Ishikawa (cell line): Measurements from ENCODE around the gene USP11.

ENCODE experiments used
- CEBPB ChIP-seq: IDR thresholded peaks from 2 replicates; pipeline ENCODE4 v1.6.1; 2012
- CREB1 ChIP-seq: IDR thresholded peaks from 2 replicates; pipeline ENCODE4 v1.6.1; 2012; ENCODE audit warnings: low read depth
- EGR1 ChIP-seq: IDR thresholded peaks from 2 replicates; pipeline ENCODE4 v1.6.1; 2012
- EP300 ChIP-seq: IDR thresholded peaks from 2 replicates; pipeline ENCODE4 v1.6.1; 2012; ENCODE audit warnings: borderline replicate concordance
- FOXM1 ChIP-seq: IDR thresholded peaks from 2 replicates; pipeline ENCODE4 v1.6.1; 2012; ENCODE audit warnings: low read depth, borderline replicate concordance
- NFIC ChIP-seq: IDR thresholded peaks from 2 replicates; pipeline ENCODE4 v1.6.1; 2012
- RAD21 ChIP-seq: IDR thresholded peaks from 2 replicates; pipeline ENCODE4 v1.6.1; 2012; ENCODE audit warnings: low read depth
- TAF1 ChIP-seq: IDR thresholded peaks from 2 replicates; pipeline ENCODE4 v1.6.1; 2012; ENCODE audit warnings: low read depth, mild to moderate bottlenecking
- TCF12 ChIP-seq: IDR thresholded peaks from 2 replicates; pipeline ENCODE4 v1.6.1; 2012; ENCODE audit warnings: low read depth
- TEAD4 ChIP-seq: IDR thresholded peaks from 2 replicates; pipeline ENCODE4 v1.6.1; 2012
- YY1 ChIP-seq: IDR thresholded peaks from 2 replicates; pipeline ENCODE4 v1.6.1; 2012; ENCODE audit warnings: low read depth
- ZBTB7A ChIP-seq: IDR thresholded peaks from 2 replicates; pipeline ENCODE4 v1.6.1; 2012; ENCODE audit warnings: low read depth
- TF ChIP-seq, protein P1 (sequence below): IDR thresholded peaks from 2 replicates; pipeline ENCODE4 v1.6.1; 2012
- TF ChIP-seq, protein P2 (sequence below): IDR thresholded peaks from 2 replicates; pipeline ENCODE4 v1.6.1; 2012; ENCODE audit warnings: low read depth, mild to moderate bottlenecking
- TF ChIP-seq, protein P3 (sequence below): IDR thresholded peaks from 2 replicates; pipeline ENCODE4 v1.6.1; 2012

USP11 gene

DNA sequence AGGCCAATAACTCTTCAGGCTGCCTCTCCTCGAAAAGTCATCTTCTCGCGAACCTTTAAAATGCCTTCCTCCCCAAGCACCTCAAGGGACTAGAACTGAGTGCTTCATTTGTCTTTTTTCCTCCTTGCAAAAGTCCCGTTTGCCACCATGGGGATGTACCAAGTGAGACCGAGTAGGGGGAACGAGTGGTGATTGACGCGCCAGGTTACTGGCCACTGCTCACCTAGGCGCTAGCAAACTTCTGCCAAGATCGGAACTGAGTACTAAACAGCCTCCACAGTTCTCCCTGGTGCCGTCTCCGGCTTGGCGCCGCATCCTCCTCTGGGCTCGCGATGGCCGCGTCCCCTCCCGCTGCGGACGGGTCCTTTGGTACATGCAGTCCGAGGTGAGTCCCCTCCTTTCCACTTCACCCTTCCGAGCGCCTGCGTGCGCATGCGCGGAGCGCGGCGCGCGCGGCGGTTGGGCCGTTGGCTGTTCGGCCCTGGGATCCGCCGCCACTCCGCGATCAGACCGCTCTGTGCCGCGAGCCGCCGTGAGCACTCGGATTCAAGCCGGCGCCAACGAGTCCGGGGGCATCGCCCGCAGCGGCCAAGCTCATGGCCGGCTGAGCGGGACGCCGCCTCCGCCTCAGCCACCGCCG is 14.4 kb upstream of the USP11 start, which contains the start of gene CDK16:
TSS of gene CDK16 (plus strand) at position 402 of the 640 bp plus-strand sequence. CDS start 4,877 bp downstream, outside the sequence.
- TF ChIP-seq TAF1: peak; percentile 63
- TF ChIP-seq YY1: no peak

DNA sequence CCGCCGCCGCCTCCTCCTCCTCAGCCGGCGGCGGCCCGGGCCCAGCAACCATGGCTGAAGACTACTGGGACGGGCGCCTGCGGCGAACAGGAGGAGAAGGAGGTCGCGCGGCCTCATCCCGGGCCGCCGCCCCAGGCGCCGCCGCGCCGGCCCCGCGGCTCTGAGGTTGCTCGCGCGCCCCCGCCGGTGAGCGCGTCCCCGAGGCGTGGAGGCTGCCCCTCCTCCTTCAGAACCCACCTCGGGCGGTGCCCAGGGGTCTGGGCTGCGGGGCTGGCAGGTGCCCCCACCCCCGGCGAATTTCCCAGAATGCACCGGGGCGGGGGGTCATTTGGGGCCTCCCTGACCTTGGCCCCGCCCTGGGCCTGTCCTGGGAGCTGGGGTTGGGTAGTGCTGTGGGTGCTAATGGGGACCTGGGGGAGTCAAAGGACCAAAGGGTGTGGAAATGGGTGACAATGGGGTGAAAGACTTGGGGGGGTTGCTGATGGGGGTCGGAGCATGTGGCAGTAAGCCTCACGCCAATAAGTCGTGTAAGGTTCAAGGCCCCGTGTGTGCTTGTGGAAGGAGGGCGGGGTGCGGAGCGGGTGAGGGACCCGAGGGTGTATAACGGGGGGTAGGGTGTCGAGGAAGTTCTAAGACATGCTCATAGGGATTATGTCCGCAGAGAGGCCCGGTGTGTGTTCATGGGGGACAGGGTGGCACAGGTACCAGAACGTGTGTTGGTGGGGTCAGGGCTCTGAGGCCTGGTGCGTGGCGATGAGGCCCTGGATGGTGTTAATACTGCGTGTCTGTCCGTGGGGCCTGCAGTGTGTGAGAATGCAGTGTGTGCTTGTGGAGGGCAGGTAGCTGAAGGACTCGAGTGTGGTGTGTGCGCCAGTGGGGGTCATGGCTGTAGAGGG is 13.6 kb upstream of the USP11 start:
- TF ChIP-seq, protein P1, sequence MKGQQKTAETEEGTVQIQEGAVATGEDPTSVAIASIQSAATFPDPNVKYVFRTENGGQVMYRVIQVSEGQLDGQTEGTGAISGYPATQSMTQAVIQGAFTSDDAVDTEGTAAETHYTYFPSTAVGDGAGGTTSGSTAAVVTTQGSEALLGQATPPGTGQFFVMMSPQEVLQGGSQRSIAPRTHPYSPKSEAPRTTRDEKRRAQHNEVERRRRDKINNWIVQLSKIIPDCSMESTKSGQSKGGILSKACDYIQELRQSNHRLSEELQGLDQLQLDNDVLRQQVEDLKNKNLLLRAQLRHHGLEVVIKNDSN: no peak

DNA sequence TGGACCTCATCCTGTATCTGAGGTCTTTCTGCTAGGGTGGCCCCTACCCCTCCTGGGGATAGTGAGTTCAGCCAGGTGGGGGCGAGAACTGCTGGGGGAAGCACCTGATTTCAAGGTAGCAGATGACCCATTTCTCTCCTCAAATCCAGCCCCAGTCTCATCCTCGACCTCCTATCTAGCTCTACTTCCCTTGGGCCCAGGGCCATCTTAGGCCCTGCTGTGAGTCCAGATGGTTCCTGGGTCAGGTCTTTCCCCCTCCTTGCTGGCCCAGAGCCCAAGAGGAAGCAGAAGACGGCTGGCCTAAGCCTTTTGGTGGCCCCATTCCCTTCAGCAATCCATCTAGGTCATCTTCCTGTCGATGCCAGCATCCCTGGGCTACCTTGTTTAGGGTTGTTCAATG is 11.1 kb upstream of the USP11 start:
- TF ChIP-seq RAD21: no peak
- TF ChIP-seq, protein P2, sequence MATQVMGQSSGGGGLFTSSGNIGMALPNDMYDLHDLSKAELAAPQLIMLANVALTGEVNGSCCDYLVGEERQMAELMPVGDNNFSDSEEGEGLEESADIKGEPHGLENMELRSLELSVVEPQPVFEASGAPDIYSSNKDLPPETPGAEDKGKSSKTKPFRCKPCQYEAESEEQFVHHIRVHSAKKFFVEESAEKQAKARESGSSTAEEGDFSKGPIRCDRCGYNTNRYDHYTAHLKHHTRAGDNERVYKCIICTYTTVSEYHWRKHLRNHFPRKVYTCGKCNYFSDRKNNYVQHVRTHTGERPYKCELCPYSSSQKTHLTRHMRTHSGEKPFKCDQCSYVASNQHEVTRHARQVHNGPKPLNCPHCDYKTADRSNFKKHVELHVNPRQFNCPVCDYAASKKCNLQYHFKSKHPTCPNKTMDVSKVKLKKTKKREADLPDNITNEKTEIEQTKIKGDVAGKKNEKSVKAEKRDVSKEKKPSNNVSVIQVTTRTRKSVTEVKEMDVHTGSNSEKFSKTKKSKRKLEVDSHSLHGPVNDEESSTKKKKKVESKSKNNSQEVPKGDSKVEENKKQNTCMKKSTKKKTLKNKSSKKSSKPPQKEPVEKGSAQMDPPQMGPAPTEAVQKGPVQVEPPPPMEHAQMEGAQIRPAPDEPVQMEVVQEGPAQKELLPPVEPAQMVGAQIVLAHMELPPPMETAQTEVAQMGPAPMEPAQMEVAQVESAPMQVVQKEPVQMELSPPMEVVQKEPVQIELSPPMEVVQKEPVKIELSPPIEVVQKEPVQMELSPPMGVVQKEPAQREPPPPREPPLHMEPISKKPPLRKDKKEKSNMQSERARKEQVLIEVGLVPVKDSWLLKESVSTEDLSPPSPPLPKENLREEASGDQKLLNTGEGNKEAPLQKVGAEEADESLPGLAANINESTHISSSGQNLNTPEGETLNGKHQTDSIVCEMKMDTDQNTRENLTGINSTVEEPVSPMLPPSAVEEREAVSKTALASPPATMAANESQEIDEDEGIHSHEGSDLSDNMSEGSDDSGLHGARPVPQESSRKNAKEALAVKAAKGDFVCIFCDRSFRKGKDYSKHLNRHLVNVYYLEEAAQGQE: no peak
- TF ChIP-seq TEAD4: no peak
- TF ChIP-seq, protein P1: no peak
- no peak for TF ChIP-seq EP300
- TF ChIP-seq EGR1: no peak
- TF ChIP-seq ZBTB7A: no peak
- no peak for TF ChIP-seq CEBPB
- TF ChIP-seq CREB1: no peak
- no peak for TF ChIP-seq TCF12
- TF ChIP-seq YY1: no peak
- TF ChIP-seq NFIC: no peak
- TF ChIP-seq FOXM1: no peak
- no peak for TF ChIP-seq TAF1
- TF ChIP-seq, protein P3, sequence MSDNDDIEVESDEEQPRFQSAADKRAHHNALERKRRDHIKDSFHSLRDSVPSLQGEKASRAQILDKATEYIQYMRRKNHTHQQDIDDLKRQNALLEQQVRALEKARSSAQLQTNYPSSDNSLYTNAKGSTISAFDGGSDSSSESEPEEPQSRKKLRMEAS: no peak

DNA sequence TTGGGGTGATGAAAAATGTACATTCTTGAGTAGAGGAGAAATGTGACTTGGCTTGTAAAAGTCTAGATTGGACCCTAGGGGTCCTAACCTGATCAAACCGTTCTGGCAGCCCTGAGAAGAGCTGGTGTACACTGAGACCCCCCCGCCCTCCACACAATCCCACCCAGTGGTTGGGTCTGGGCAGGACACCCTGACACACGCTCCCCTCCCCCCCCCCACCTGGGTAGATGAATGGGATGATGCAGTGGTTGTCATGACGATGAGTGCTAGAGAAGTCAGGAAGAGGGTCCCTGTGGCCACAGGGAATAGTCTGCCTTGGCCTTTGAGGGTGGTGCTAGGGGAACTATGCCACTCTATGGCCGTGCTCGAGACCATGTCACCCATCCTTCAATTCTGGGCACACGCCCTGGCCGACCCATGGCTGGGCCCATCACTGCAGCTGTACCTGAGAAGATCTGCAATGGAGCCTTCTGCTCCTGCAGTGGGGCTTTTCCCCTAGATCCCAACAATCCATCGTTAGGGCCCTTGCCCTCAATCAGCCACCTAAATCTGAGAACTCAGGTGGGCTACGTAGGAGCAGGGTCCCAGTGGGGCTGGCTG is 10.0 kb upstream of the USP11 start:
- no peak for TF ChIP-seq TCF12
- TF ChIP-seq RAD21: no peak
- no peak for TF ChIP-seq YY1
- TF ChIP-seq, protein P1: no peak
- TF ChIP-seq EGR1: no peak
- no peak for TF ChIP-seq EP300
- TF ChIP-seq ZBTB7A: no peak
- TF ChIP-seq FOXM1: no peak
- no peak for TF ChIP-seq CREB1
- TF ChIP-seq CEBPB: no peak
- TF ChIP-seq TEAD4: no peak
- TF ChIP-seq, protein P3: no peak
- no peak for TF ChIP-seq NFIC
- TF ChIP-seq, protein P2: no peak
- TF ChIP-seq TAF1: no peak
